Tibial artery (tissue), 4 donors: Measurements from ENCODE around the gene LRCH4.

Experiments
- DNase-seq, 2 donors: peaks; one replicate each; pipeline ENCODE4 v3.0.0-alpha.2; 2019
- H3K27ac ChIP-seq, 2 donors: fragments of 200-600 bp; sonication (generic) in 1 of 2; 1 replicate in 1 of 2; 2 replicates in 1 of 2; pipeline ENCODE4 v1.5.1; 2018 to 2019; ENCODE audit warnings: mild to moderate bottlenecking in 1 of 2
- H3K27me3 ChIP-seq, 2 donors: fragments of 200-600 bp; sonication (generic) in 1 of 2; one replicate each; pipeline versions ENCODE4 v1.5.1 to v1.6.0; 2016 to 2019
- H3K36me3 ChIP-seq, 3 donors: fragments of 200-600 bp; sonication (generic) in 2 of 3; one replicate each; pipeline ENCODE4 v1.5.1; 2016 to 2019; ENCODE audit warnings: mild to moderate bottlenecking in 2 of 3
- H3K4me1 ChIP-seq, 4 donors: fragments of 200-600 bp; sonication (generic) in 2 of 4; 1 replicate in 3 of 4; 2 replicates in 1 of 4; pipeline ENCODE4 v1.5.1; 2016 to 2019
- H3K4me3 ChIP-seq, 2 donors: fragments of 200-600 bp; sonication (generic) in 1 of 2; 1 replicate in 1 of 2; 2 replicates in 1 of 2; pipeline ENCODE4 v1.5.1; 2018 to 2019; ENCODE audit warnings: mild to moderate bottlenecking in 2 of 2
- H3K9me3 ChIP-seq, 3 donors: fragments of 200-600 bp; sonication (generic) in 1 of 3; one replicate each; pipeline ENCODE4 v1.5.1; 2016 to 2019
- intact Hi-C: fragments of 100-400 bp; cut with DNase I; formaldehyde crosslinking; loops from one replicate; pipeline ENCODE4 v1.15.0; 2023; ENCODE audit warnings: low total_unique reads
- TF ChIP-seq, protein P1 (sequence below), 2 experiments: fragments of 200-600 bp in 1 of 2; fragments of 450-650 bp in 1 of 2; IDR thresholded peaks; one replicate each; pipeline ENCODE4 v1.5.1; 2017 to 2019; ENCODE audit warnings: antibody characterized with exemption in 2 of 2, mild to moderate bottlenecking in 1 of 2, moderate library complexity in 1 of 2

LRCH4 gene

DNA sequence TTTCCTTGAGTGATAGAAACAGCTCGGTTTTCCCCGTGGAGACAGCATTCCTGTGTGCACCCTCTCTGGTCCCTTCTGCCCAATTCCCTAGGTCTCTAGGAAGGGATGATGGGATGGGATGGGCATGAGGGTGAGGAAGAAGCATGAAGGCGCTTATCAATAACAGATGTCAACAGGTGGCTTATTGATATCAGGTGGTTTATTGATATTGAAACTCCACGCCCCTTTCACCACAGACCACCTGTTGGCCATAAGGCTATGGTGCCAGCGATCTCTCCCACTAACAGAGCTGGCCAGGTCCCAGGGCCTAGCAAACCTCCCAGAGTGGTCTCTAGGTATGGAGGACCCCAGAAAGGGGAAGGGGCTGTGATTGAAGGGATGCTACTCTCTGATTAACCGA is 34.3 kb upstream of the LRCH4 start:
- H3K4me3 ChIP-seq = no peak overlapping the region
- intact Hi-C loops = no loop called here
- DNase-seq = no peak
- peaks cover 0 to 29% (median 1%) of the 10 kb centered on the region in 3 donors for H3K36me3 ChIP-seq
- no peaks in the 10 kb centered on the region for H3K4me1 ChIP-seq
- no peaks in the 10 kb centered on the region for H3K27me3 ChIP-seq
- H3K9me3 ChIP-seq = no peaks in the 10 kb centered on the region
- TF ChIP-seq, protein P1, sequence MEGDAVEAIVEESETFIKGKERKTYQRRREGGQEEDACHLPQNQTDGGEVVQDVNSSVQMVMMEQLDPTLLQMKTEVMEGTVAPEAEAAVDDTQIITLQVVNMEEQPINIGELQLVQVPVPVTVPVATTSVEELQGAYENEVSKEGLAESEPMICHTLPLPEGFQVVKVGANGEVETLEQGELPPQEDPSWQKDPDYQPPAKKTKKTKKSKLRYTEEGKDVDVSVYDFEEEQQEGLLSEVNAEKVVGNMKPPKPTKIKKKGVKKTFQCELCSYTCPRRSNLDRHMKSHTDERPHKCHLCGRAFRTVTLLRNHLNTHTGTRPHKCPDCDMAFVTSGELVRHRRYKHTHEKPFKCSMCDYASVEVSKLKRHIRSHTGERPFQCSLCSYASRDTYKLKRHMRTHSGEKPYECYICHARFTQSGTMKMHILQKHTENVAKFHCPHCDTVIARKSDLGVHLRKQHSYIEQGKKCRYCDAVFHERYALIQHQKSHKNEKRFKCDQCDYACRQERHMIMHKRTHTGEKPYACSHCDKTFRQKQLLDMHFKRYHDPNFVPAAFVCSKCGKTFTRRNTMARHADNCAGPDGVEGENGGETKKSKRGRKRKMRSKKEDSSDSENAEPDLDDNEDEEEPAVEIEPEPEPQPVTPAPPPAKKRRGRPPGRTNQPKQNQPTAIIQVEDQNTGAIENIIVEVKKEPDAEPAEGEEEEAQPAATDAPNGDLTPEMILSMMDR (IDR thresholded peaks at IDR 0.05) = no peak
- H3K27ac ChIP-seq = no peak overlapping the region

DNA sequence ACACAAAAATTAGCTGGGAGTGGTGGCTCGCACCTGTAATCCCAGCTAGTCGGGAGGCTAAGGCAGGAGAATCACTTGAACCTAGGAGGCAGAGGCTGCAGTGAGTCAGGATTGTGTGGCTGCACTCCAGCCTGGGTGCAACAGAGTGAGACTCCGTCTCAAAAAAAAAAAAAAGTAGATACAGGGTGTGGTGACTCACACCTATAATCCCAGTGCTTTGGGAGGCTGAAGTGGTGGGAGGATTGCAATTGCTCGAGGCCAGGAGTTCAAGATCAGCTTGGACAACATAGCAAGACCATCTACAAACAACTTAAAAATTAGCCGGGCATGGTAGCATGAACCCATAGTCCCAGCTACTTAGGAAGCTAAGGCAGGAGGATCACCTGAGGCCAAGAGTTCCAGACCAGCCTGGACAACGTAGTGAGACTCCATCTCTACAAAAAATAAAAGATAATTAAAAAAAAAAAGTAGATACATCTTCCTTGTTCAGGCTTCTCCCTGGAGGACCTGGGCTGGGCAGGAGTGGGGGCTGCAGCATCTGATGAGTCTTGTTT is 28.5 kb upstream of the LRCH4 start:
- Histone ChIP-seq H3K4me3 (no peak overlapping the region), H3K27me3 (no peaks in the 10 kb centered on the region)
- intact Hi-C loops = no loop called here

DNA sequence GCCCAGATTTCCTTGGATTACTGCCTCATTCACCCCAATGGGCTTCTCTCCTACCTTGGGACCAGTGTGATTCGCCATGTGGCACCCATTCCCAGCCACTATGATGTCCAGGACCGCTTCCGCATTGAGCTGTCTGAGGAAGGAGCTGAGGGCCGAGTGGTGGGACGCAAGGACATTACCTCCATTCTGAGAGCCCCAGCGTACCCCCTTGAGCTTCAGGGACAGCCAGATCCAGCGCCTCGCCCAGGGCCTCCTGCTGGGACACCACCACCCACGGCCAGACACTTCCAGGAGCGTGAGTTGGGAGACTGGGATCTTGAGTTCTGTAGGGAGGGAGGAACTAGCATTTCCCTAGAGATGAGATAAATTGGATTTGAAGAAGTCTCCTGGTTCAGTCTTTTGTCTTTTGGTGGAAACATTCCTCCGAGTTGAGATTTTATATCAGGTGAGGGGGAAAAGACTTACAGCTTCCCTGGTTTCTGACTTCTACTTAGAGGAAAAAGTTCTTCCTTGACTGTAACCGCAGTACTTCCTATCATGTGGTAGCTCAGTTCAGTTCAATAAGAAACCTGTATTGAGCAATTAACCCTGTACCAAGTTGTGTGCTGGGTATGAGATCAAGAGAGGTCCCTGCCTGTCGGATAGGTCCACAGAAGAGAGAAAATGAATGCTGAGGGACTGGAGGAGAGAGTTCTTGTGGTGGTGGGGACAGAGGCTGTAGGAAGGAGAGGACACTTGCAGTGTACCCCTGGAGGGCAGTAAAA is 27.7 kb upstream of the LRCH4 start:
- Histone ChIP-seq H3K36me3 (peaks cover 0 to 21% (median 5%) of the 10 kb centered on the region in 3 donors), H3K27ac (peak overlapping the region; percentile 85 to 91), H3K4me1 (peaks cover 0 to 17% (median 13%) of the 10 kb centered on the region in 4 donors), H3K27me3 (no peaks in the 10 kb centered on the region), H3K9me3 (no peaks in the 10 kb centered on the region), H3K4me3 (peak overlapping the region; percentile 81 to 99)
- TF ChIP-seq, protein P1 (IDR thresholded peaks at IDR 0.05) = no peak
- intact Hi-C loops = no loop called here
- no peak for DNase-seq

More for the DNA sequence above, 28.5 kb upstream of the LRCH4 start:
- TF ChIP-seq, protein P1 (IDR thresholded peaks at IDR 0.05) = no peak
- H3K4me1 ChIP-seq = peaks cover 0 to 17% (median 13%) of the 10 kb centered on the region in 4 donors
- H3K27ac ChIP-seq = no peak overlapping the region
- peaks cover 0 to 21% (median 5%) of the 10 kb centered on the region in 3 donors for H3K36me3 ChIP-seq
- no peak for DNase-seq
- H3K9me3 ChIP-seq = no peaks in the 10 kb centered on the region

GRCh38 chr7:100612730-100613390 is 26.9 kb upstream of the LRCH4 start:
- intact Hi-C loops = no loop called here
- TF ChIP-seq, protein P1 (IDR thresholded peaks at IDR 0.05) = no peak
- Histone ChIP-seq H3K27me3 (no peaks in the 10 kb centered on the region), H3K27ac (peak overlapping the region; percentile 85 to 91), H3K4me1 (peaks cover 0 to 17% (median 13%) of the 10 kb centered on the region in 4 donors), H3K36me3 (peaks cover 0 to 24% (median 5%) of the 10 kb centered on the region in 3 donors), H3K4me3 (peak overlapping the region; percentile 81 to 99), H3K9me3 (no peaks in the 10 kb centered on the region)
- DNase-seq = peak; percentile 25 to 74

- Histone ChIP-seq H3K27me3 (no peaks in the 10 kb centered on the region), H3K36me3 (peaks cover 0 to 27% (median 5%) of the 10 kb centered on the region in 3 donors), H3K9me3 (no peaks in the 10 kb centered on the region), H3K27ac (peak within 1 kb of the TSS; percentile 85 to 91), H3K4me3 (peak within 1 kb of the TSS; percentile 81 to 99), H3K4me1 (peaks cover 0 to 17% (median 13%) of the 10 kb centered on the region in 4 donors)
- DNase-seq = peak; percentile 99
- TF ChIP-seq, protein P1 (IDR thresholded peaks at IDR 0.05) = peak in 1 of 2 experiments; percentile 31
- intact Hi-C loops = no loop called here
Observed at GRCh38 chr7:100611983-100612729, 26.2 kb upstream of the LRCH4 start, which contains the start of gene MOSPD3. Gene MOSPD3, plus strand, starts transcription at chr7:100612540. Its CDS starts 252 bp downstream, at chr7:100612792.
